ENCODE measurements around the gene PRKACG.

The PRKACG gene

GRCh38 chr9:69047371-69047770 is 33.5 kb upstream of the PRKACG start:
- H3K27ac ChIP-seq (ENCODE audit: low read length): no peak overlapping the region
- H3K79me2 ChIP-seq (ENCODE audit: low read length): peaks cover 30% of the 10 kb centered on the region
- no peak overlapping the region for H2AFZ ChIP-seq (ENCODE audit: low read depth, low read length)
- no peak overlapping the region for H3K4me2 ChIP-seq (ENCODE audit: low read length)
- TF ChIP-seq CTCF (IDR thresholded peaks at IDR 0.05; ENCODE audit: low read depth, low read length): no peak
- TF ChIP-seq EZH2phosphoT487 (IDR thresholded peaks at IDR 0.05; ENCODE audit: low read depth): no peak
- H4K20me1 ChIP-seq (ENCODE audit: insufficient read depth, low read length): peaks cover 3% of the 10 kb centered on the region
- peaks cover 11% of the 10 kb centered on the region for H3K36me3 ChIP-seq (replicated peaks; ENCODE audit: low read depth, low read length)
- H3K9me3 ChIP-seq (ENCODE audit: insufficient read depth, low read length): no peaks in the 10 kb centered on the region
- H3K4me3 ChIP-seq (ENCODE audit: low read length): no peak overlapping the region
- no peak overlapping the region for H3K9ac ChIP-seq (ENCODE audit: low read length)
- no peaks in the 10 kb centered on the region for H3K4me1 ChIP-seq (ENCODE audit: low read length)
- H3K27me3 ChIP-seq (ENCODE audit: low read depth, low read length): no peaks in the 10 kb centered on the region

- Histone ChIP-seq H3K4me3 (ENCODE audit: low read length) (no peak overlapping the region), H2AFZ (ENCODE audit: low read depth, low read length) (no peak overlapping the region), H3K79me2 (ENCODE audit: low read length) (peaks cover 37% of the 10 kb centered on the region), H3K4me1 (ENCODE audit: low read length) (no peaks in the 10 kb centered on the region), H3K9me3 (ENCODE audit: insufficient read depth, low read length) (no peaks in the 10 kb centered on the region), H4K20me1 (ENCODE audit: insufficient read depth, low read length) (peaks cover 3% of the 10 kb centered on the region), H3K27me3 (ENCODE audit: low read depth, low read length) (no peaks in the 10 kb centered on the region), H3K4me2 (ENCODE audit: low read length) (no peak overlapping the region), H3K36me3 (replicated peaks; ENCODE audit: low read depth, low read length) (peaks cover 11% of the 10 kb centered on the region), H3K9ac (ENCODE audit: low read length) (no peak overlapping the region), H3K27ac (ENCODE audit: low read length) (no peak overlapping the region)
- TF ChIP-seq EZH2phosphoT487 (IDR thresholded peaks at IDR 0.05; ENCODE audit: low read depth): no peak
- TF ChIP-seq CTCF (IDR thresholded peaks at IDR 0.05; ENCODE audit: low read depth, low read length): no peak
Observed at GRCh38 chr9:69046723-69047122, 32.8 kb upstream of the PRKACG start.

- H3K27ac ChIP-seq (ENCODE audit: low read length): no peak overlapping the region
- H3K27me3 ChIP-seq (ENCODE audit: low read depth, low read length): no peaks in the 10 kb centered on the region
- no peak overlapping the region for H3K4me2 ChIP-seq (ENCODE audit: low read length)
- peaks cover 11% of the 10 kb centered on the region for H3K36me3 ChIP-seq (replicated peaks; ENCODE audit: low read depth, low read length)
- no peak overlapping the region for H2AFZ ChIP-seq (ENCODE audit: low read depth, low read length)
- no peaks in the 10 kb centered on the region for H3K9me3 ChIP-seq (ENCODE audit: insufficient read depth, low read length)
- H4K20me1 ChIP-seq (ENCODE audit: insufficient read depth, low read length): peaks cover 7% of the 10 kb centered on the region
- peaks cover 46% of the 10 kb centered on the region for H3K79me2 ChIP-seq (ENCODE audit: low read length)
- H3K4me1 ChIP-seq (ENCODE audit: low read length): no peaks in the 10 kb centered on the region
- no peak for TF ChIP-seq EZH2phosphoT487 (IDR thresholded peaks at IDR 0.05; ENCODE audit: low read depth)
- no peak for TF ChIP-seq CTCF (IDR thresholded peaks at IDR 0.05; ENCODE audit: low read depth, low read length)
- H3K4me3 ChIP-seq (ENCODE audit: low read length): no peak overlapping the region
- H3K9ac ChIP-seq (ENCODE audit: low read length): no peak overlapping the region
Observed at GRCh38 chr9:69045821-69046220, 31.9 kb upstream of the PRKACG start.

GRCh38 chr9:69044240-69045219 is 30.6 kb upstream of the PRKACG start:
- Histone ChIP-seq H2AFZ (ENCODE audit: low read depth, low read length) (no peak overlapping the region), H4K20me1 (ENCODE audit: insufficient read depth, low read length) (peaks cover 7% of the 10 kb centered on the region), H3K4me2 (ENCODE audit: low read length) (no peak overlapping the region), H3K4me3 (ENCODE audit: low read length) (no peak overlapping the region), H3K9ac (ENCODE audit: low read length) (no peak overlapping the region), H3K27ac (ENCODE audit: low read length) (no peak overlapping the region), H3K36me3 (replicated peaks; ENCODE audit: low read depth, low read length) (peaks cover 6% of the 10 kb centered on the region), H3K4me1 (ENCODE audit: low read length) (no peaks in the 10 kb centered on the region), H3K27me3 (ENCODE audit: low read depth, low read length) (no peaks in the 10 kb centered on the region), H3K9me3 (ENCODE audit: insufficient read depth, low read length) (no peaks in the 10 kb centered on the region), H3K79me2 (ENCODE audit: low read length) (peaks cover 57% of the 10 kb centered on the region)
- TF ChIP-seq EZH2phosphoT487 (IDR thresholded peaks at IDR 0.05; ENCODE audit: low read depth) (no peak), CTCF (IDR thresholded peaks at IDR 0.05; ENCODE audit: low read depth, low read length) (no peak)
